Thoracic aorta (tissue), 2 donors: Measurements from ENCODE around the gene RAB3A. TPM values are rescaled to one million over a fixed set of nuclear protein-coding genes. Genes with fewer than 3 reads are reported as not detected.

ENCODE experiments used
- ATAC-seq: fragments of 150-250 bp; one replicate; pipeline ENCODE4 v1.8.0; 2017; ENCODE audit warnings: low read depth; ENCODE audit not compliant: insufficient number of reproducible peaks, low FRiP score
- DNase-seq: peaks from one replicate; pipeline ENCODE4 v3.0.0-alpha.2; 2020; ENCODE audit warnings: low spot score
- H3K27ac ChIP-seq, 2 donors: fragments of 200-600 bp; sonication (generic); 1 replicate in 1 of 2; 2 replicates in 1 of 2; pipeline ENCODE4 v1.5.1; 2016; ENCODE audit warnings: mild to moderate bottlenecking in 2 of 2, moderate library complexity in 2 of 2
- H3K27me3 ChIP-seq: fragments of 200-600 bp; sonication (generic); replicated peaks from 2 replicates; pipeline ENCODE4 v1.6.0; 2016; ENCODE audit warnings: mild to moderate bottlenecking; ENCODE audit not compliant: insufficient read depth
- H3K36me3 ChIP-seq: fragments of 200-600 bp; sonication (generic); one replicate; pipeline ENCODE4 v1.5.1; 2016
- H3K4me1 ChIP-seq, 2 donors: fragments of 200-600 bp; sonication (generic); 1 replicate in 1 of 2; 2 replicates in 1 of 2; pipeline versions ENCODE4 v1.5.1 to v1.6.0; 2016; ENCODE audit warnings: low read depth in 2 of 2, mild to moderate bottlenecking in 1 of 2; ENCODE audit not compliant: control insufficient read depth in 1 of 2
- H3K4me3 ChIP-seq: fragments of 200-600 bp; sonication (generic); 2 replicates; pipeline ENCODE4 v1.5.1; 2016; ENCODE audit warnings: mild to moderate bottlenecking
- H3K9me3 ChIP-seq: fragments of 200-600 bp; sonication (generic); 2 replicates; pipeline ENCODE4 v1.5.1; 2016
- CTCF ChIP-seq: fragments of 200-600 bp; sonication (generic); IDR thresholded peaks from one replicate; pipeline ENCODE4 v1.5.1; 2019; ENCODE audit warnings: antibody characterized with exemption
- total RNA-seq, 2 donors: library from RNA; depleted of rRNA; stranded (reverse); fragments of >200 nt; gene quantifications; one replicate each; pipeline versions ENCODE4 v1.1.0 to v1.2.3, GENCODE V29; 2016

RAB3A gene
- total RNA-seq, 2 donors from 2014 or later: 1.9 TPM; not detected in 1

GRCh38 chr19:18167975-18168645 is 35.7 kb downstream of the RAB3A start:
- Histone ChIP-seq H3K27me3 (no peaks in the 10 kb centered on the region), H3K9me3 (no peaks in the 10 kb centered on the region), H3K27ac (no peak overlapping the region), H3K36me3 (peaks cover 34% of the 10 kb centered on the region), H3K4me3 (no peak overlapping the region), H3K4me1 (peaks cover 0 to under 1% of the 10 kb centered on the region in 2 donors)
- peak; percentile 80 for TF ChIP-seq CTCF
- ATAC-seq (peak; percentile 21), DNase-seq (no peak)

DNA sequence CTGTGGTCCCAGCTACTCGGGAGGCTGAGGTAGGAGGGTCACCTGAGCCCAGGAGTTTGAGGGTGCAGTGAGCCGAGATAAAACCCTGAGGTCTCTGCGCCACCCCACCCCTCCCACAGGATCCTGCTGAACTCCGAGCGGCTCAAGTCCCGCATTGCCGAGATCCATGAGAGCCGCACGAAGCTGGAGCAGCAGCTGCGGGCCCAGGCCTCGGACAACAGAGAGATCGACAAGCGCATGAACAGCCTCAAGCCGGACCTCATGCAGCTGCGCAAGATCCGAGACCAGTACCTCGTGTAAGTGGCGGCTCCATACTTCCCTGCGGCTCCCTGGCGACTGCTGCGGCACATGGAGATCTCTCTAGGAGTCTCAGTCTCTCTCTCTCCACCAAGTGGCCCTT is 36.8 kb downstream of the RAB3A start:
- Histone ChIP-seq H3K4me1 (no peaks in the 10 kb centered on the region), H3K27ac (no peak overlapping the region), H3K36me3 (peaks cover 41% of the 10 kb centered on the region), H3K27me3 (no peaks in the 10 kb centered on the region), H3K9me3 (no peaks in the 10 kb centered on the region), H3K4me3 (no peak overlapping the region)
- TF ChIP-seq CTCF: no peak
- ATAC-seq (no peak), DNase-seq (no peak)

DNA sequence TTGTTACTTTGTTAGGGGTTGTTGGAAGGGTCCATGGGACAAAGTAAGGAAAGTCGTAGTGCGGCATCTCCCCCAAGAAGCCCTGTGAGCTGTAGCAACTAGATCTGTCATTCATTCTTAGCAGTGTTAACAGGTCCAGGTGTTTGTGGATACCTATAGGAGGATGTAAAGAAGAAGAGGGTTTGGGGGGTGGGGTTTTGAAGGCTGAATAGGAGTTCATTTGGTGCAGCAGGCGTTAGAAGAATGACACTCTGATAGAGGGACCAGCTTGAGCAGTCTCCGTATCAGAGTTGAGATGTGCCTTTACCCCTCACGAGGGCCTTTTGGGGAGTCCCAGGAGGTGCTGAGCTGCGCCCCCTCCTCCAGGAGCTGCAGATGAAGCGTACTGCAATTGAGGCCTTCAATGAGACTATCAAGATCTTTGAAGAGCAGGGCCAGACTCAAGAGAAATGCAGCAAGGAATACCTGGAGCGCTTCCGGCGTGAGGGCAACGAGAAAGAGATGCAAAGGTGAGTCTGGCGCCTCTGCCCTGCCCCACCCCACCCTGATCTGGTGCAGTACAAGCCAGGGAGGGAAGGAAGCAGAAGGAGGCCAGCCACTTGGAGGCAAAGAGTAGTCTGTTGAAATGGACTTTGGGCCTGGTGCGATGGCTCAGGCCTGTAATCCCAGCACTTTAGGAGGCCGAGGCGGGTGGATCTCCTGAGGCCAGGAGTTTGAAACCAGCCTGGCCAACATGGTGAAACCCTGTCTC is 37.9 kb downstream of the RAB3A start:
- no peak for TF ChIP-seq CTCF
- H3K27me3 ChIP-seq: no peaks in the 10 kb centered on the region
- H3K4me1 ChIP-seq: peaks cover 1 to 6% of the 10 kb centered on the region in 2 donors
- no peak for DNase-seq
- H3K36me3 ChIP-seq: peaks cover 42% of the 10 kb centered on the region
- H3K9me3 ChIP-seq: no peaks in the 10 kb centered on the region
- no peak overlapping the region for H3K4me3 ChIP-seq
- no peak for ATAC-seq
- H3K27ac ChIP-seq: no peak overlapping the region

GRCh38 chr19:18164072-18164471 is 39.8 kb downstream of the RAB3A start:
- Histone ChIP-seq H3K9me3 (no peaks in the 10 kb centered on the region), H3K27me3 (no peaks in the 10 kb centered on the region), H3K4me1 (peaks cover 4 to 11% of the 10 kb centered on the region in 2 donors), H3K36me3 (peaks cover 38% of the 10 kb centered on the region), H3K27ac (no peak overlapping the region), H3K4me3 (no peak overlapping the region)
- DNase-seq (no peak), ATAC-seq (no peak)
- no peak for TF ChIP-seq CTCF

DNA sequence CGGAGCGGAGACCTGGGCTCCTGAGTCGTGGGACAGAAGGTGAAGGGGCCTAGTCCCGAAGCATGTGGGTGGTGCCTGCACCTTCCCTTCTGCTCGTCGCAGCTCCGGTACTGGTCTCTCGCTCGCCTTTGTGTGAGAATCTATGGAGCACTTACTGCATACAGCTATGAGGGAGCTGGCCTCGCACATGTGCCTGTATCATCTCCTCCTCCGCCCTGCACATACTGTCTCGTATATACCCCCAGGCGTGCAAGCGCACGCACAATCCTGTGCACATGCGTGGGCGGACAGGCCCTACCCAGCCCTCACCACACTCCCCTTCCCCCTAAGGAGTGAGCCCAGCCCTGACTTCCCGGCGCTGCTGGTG is 42.2 kb downstream of the RAB3A start:
- no peak for ATAC-seq
- no peaks in the 10 kb centered on the region for H3K27me3 ChIP-seq
- H3K27ac ChIP-seq: no peak overlapping the region
- peaks cover 23% of the 10 kb centered on the region for H3K36me3 ChIP-seq
- H3K4me3 ChIP-seq: peak overlapping the region; percentile 67
- H3K9me3 ChIP-seq: no peaks in the 10 kb centered on the region
- DNase-seq: no peak
- H3K4me1 ChIP-seq: peaks cover 13 to 25% of the 10 kb centered on the region in 2 donors
- no peak for TF ChIP-seq CTCF
